ENCODE results near the gene NLK.

DNA sequence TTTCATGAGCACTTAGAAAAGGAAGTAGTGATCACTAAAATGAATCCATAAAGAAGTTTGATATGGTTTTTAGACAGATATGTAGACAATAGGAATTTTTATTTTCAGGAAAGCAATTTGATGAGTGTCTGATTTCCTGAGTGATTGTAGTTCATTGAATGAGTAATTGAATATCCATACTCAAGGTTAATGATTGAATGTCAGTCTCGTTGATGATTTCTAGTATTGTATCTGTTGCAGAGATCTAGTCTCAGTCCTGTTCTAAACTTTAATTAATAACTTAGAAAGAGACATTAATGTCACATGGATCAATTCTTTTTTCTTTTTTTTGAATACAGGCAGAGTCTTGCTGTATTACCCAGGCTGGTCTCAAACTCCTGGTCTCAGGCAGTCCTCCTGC lies 78.3 kb downstream of the NLK start:
- TF ChIP-seq POLR2A (IDR thresholded peaks at IDR 0.05; ENCODE audit: borderline replicate concordance, extremely low read depth, insufficient read depth, insufficient read length) (no peak), CTCF (IDR thresholded peaks at IDR 0.05 in 2 of 3, conservative IDR thresholded peaks at IDR 0.05 in 1 of 3; ENCODE audit: borderline replicate concordance in 1 of 3, insufficient read depth in 1 of 3, low read depth in 2 of 3, low read length in 2 of 3) (no peak), REST (IDR thresholded peaks at IDR 0.05; ENCODE audit: low read depth) (no peak), RAD21 (IDR thresholded peaks at IDR 0.05; ENCODE audit: low read depth) (no peak), POLR2AphosphoS5 (IDR thresholded peaks at IDR 0.05; ENCODE audit: low read depth, low read length) (no peak), JUND (IDR thresholded peaks at IDR 0.05) (no peak), YY1 (IDR thresholded peaks at IDR 0.05; ENCODE audit: extremely low read depth, insufficient replicate concordance, low read depth, low read length) (no peak), EZH2phosphoT487 (IDR thresholded peaks at IDR 0.05; ENCODE audit: borderline replicate concordance) (no peak), SIN3A (IDR thresholded peaks at IDR 0.05; ENCODE audit: low read depth) (no peak), CEBPB (IDR thresholded peaks at IDR 0.05; ENCODE audit: low read depth) (no peak), ZNF274 (IDR thresholded peaks at IDR 0.05; ENCODE audit: low read depth, low read length) (no peak)

All from HCT116 (cell line).